GM12801 (cell line): ENCODE results near the gene MCM8.

Source experiments
- CTCF ChIP-seq: IDR thresholded peaks from one replicate; pipeline ENCODE4 v1.5.1; 2011; ENCODE audit warnings: control low read depth; ENCODE audit not compliant: insufficient read length; ENCODE audit errors: extremely low read depth

The MCM8 gene

GRCh38 chr20:6017880-6018279, 67.4 kb downstream of the MCM8 start:
- no peak for TF ChIP-seq CTCF

GRCh38 chr20:6024768-6025167, 74.3 kb downstream of the MCM8 start:
- TF ChIP-seq CTCF, result no peak

GRCh38 chr20:6026051-6026450, 75.6 kb downstream of the MCM8 start:
- TF ChIP-seq CTCF, result no peak

- no peak for TF ChIP-seq CTCF
Measured at GRCh38 chr20:6028818-6029217, 78.4 kb downstream of the MCM8 start.

- TF ChIP-seq CTCF, result no peak
Measured at GRCh38 chr20:6029538-6029937, 79.1 kb downstream of the MCM8 start.

GRCh38 chr20:6030453-6031080, 80.1 kb downstream of the MCM8 start:
- no peak for TF ChIP-seq CTCF

GRCh38 chr20:6034134-6034969, 83.9 kb downstream of the MCM8 start:
- no peak for TF ChIP-seq CTCF
